ENCODE results near the gene CCDC185.
"Not testable (repeated sequence)": the region's sequence is repeated elsewhere in the genome, so short reads cannot be mapped to it uniquely, and the experiment has no call there.

The CCDC185 gene

GRCh38 chr1:223394706-223395105 is 1.5 kb downstream of the CCDC185 start:
- DNase-seq (ENCODE audit: low spot score), result no peak

- not testable (repeated sequence) for DNase-seq (ENCODE audit: low spot score)
Observed at GRCh38 chr1:223399393-223399792, 6.2 kb downstream of the CCDC185 start.

- no peak for DNase-seq (ENCODE audit: low spot score)
Observed at GRCh38 chr1:223401873-223402789, 8.9 kb downstream of the CCDC185 start.

- DNase-seq (ENCODE audit: low spot score), result no peak
Observed at GRCh38 chr1:223402790-223403142, 9.6 kb downstream of the CCDC185 start.

GRCh38 chr1:223403184-223403815 is 10.1 kb downstream of the CCDC185 start:
- DNase-seq (ENCODE audit: low spot score), result no peak

GRCh38 chr1:223405507-223405906 is 12.3 kb downstream of the CCDC185 start:
- no peak for DNase-seq (ENCODE audit: low spot score)

GRCh38 chr1:223410036-223410435 is 16.8 kb downstream of the CCDC185 start:
- DNase-seq (ENCODE audit: low spot score), result no peak

GRCh38 chr1:223411309-223411708 is 18.1 kb downstream of the CCDC185 start:
- no peak for DNase-seq (ENCODE audit: low spot score)

- no peak for DNase-seq (ENCODE audit: low spot score)
Observed at GRCh38 chr1:223411710-223412109, 18.5 kb downstream of the CCDC185 start.

- no peak for DNase-seq (ENCODE audit: low spot score)
Observed at GRCh38 chr1:223413216-223413615, 20.0 kb downstream of the CCDC185 start.

- no peak for DNase-seq (ENCODE audit: low spot score)
Observed at GRCh38 chr1:223417444-223417843, 24.2 kb downstream of the CCDC185 start.

GRCh38 chr1:223417903-223418663 is 24.9 kb downstream of the CCDC185 start:
- DNase-seq (ENCODE audit: low spot score), result no peak

GRCh38 chr1:223419115-223419514 is 25.9 kb downstream of the CCDC185 start:
- DNase-seq (ENCODE audit: low spot score), result no peak

GRCh38 chr1:223419561-223419960 is 26.3 kb downstream of the CCDC185 start:
- no peak for DNase-seq (ENCODE audit: low spot score)

GRCh38 chr1:223421025-223421424 is 27.8 kb downstream of the CCDC185 start:
- DNase-seq (ENCODE audit: low spot score), result no peak

- no peak for DNase-seq (ENCODE audit: low spot score)
Observed at GRCh38 chr1:223421676-223422075, 28.5 kb downstream of the CCDC185 start.

- DNase-seq (ENCODE audit: low spot score), result no peak
Observed at GRCh38 chr1:223422911-223423310, 29.7 kb downstream of the CCDC185 start.

GRCh38 chr1:223423641-223424233 is 30.5 kb downstream of the CCDC185 start:
- DNase-seq (ENCODE audit: low spot score), result no peak

GRCh38 chr1:223425550-223425949 is 32.3 kb downstream of the CCDC185 start:
- no peak for DNase-seq (ENCODE audit: low spot score)

GRCh38 chr1:223426936-223427335 is 33.7 kb downstream of the CCDC185 start:
- DNase-seq (ENCODE audit: low spot score), result no peak

- DNase-seq (ENCODE audit: low spot score), result no peak
Observed at GRCh38 chr1:223429313-223429731, 36.1 kb downstream of the CCDC185 start.

GRCh38 chr1:223429821-223430220 is 36.6 kb downstream of the CCDC185 start:
- no peak for DNase-seq (ENCODE audit: low spot score)
